Fibroblast of lung (primary cell): ENCODE results near the gene SUFU. TPM values are rescaled to one million over a fixed set of nuclear protein-coding genes. Genes with fewer than 3 reads are reported as not detected.

Experiments
- DNase-seq, 2 donors: peaks; one replicate each; pipeline versions ENCODE4 v3.0.0 to v3.0.0-alpha.2; 2010; ENCODE audit warnings: low read depth in 2 of 2
- H2AFZ ChIP-seq: 2 replicates; pipeline ENCODE4 v1.5.1; 2012; ENCODE audit warnings: low read length, control low read depth, inconsistent platforms
- H3K27ac ChIP-seq: 2 replicates; pipeline ENCODE4 v1.5.1; 2011; ENCODE audit warnings: low read length, control low read depth; ENCODE audit not compliant: insufficient read depth
- H3K27me3 ChIP-seq: 2 replicates; pipeline ENCODE4 v1.5.1; 2011; ENCODE audit warnings: mild to moderate bottlenecking, low read length; ENCODE audit not compliant: control insufficient read depth, insufficient read depth
- H3K36me3 ChIP-seq: 2 replicates; pipeline ENCODE4 v1.5.1; 2011; ENCODE audit warnings: low read length; ENCODE audit not compliant: control insufficient read depth, insufficient read depth
- H3K4me1 ChIP-seq: 2 replicates; pipeline ENCODE4 v1.5.1; 2011; ENCODE audit warnings: low read length; ENCODE audit not compliant: control insufficient read depth, insufficient read depth; ENCODE audit errors: extremely low read depth
- H3K4me2 ChIP-seq: 2 replicates; pipeline ENCODE4 v1.5.1; 2011; ENCODE audit warnings: low read length, control low read depth; ENCODE audit not compliant: insufficient read depth; ENCODE audit errors: extremely low read depth
- H3K4me3 ChIP-seq, 4 experiments: fragments of 200-600 bp in 1 of 4; sonication (generic) in 1 of 4; replicated peaks in 1 of 4; 2 replicates each; pipeline ENCODE4 v1.5.1; 2011 to 2016; ENCODE audit warnings: low read length in 4 of 4, low read depth in 3 of 4, mild to moderate bottlenecking in 3 of 4, control low read depth in 2 of 4, inconsistent platforms in 1 of 4, mixed read lengths in 1 of 4; ENCODE audit not compliant: insufficient read depth in 1 of 4; ENCODE audit errors: control extremely low read depth in 1 of 4
- H3K79me2 ChIP-seq: 2 replicates; pipeline ENCODE4 v1.5.1; 2012; ENCODE audit warnings: mild to moderate bottlenecking, low read length, inconsistent platforms; ENCODE audit not compliant: control insufficient read depth, insufficient read depth
- H3K9ac ChIP-seq: 2 replicates; pipeline ENCODE4 v1.5.1; 2011; ENCODE audit warnings: mild to moderate bottlenecking, low read length, control low read depth; ENCODE audit not compliant: insufficient read depth
- H3K9me3 ChIP-seq: 2 replicates; pipeline ENCODE4 v1.5.1; 2012; ENCODE audit warnings: low read depth, low read length; ENCODE audit not compliant: control insufficient read depth, insufficient read depth
- H4K20me1 ChIP-seq: 2 replicates; pipeline ENCODE4 v1.5.1; 2011; ENCODE audit warnings: low read length; ENCODE audit not compliant: control insufficient read depth, insufficient read depth; ENCODE audit errors: extremely low read depth
- EZH2 ChIP-seq: IDR thresholded peaks from 2 replicates; pipeline ENCODE4 v1.5.1; 2012; ENCODE audit warnings: low read length, control low read depth, mild to moderate bottlenecking; ENCODE audit errors: missing control alignments
- polyA plus RNA-seq, 2 donors: library from polyadenylated mRNA; depleted of rRNA in 1 of 2; stranded (reverse) in 1 of 2; unstranded in 1 of 2; fragments of >200 nt; gene quantifications; 2 replicates each; pipeline ENCODE4 v1.2.1, GENCODE V29; 2011 to 2012; ENCODE audit warnings: missing spikeins in 1 of 2
- total RNA-seq: library from RNA; depleted of rRNA; stranded (reverse); fragments of >200 nt; gene quantifications from 2 replicates; pipeline ENCODE4 v1.2.1, GENCODE V29; 2014
- TF ChIP-seq, protein P1 (sequence below), 2 donors: IDR thresholded peaks in 1 of 2; conservative IDR thresholded peaks in 1 of 2; 1 replicate in 1 of 2; 2 replicates in 1 of 2; pipeline ENCODE4 v1.5.1; 2011 to 2012; ENCODE audit warnings: low read length in 2 of 2, control low read depth in 1 of 2, inconsistent platforms in 1 of 2, low read depth in 1 of 2, mild to moderate bottlenecking in 1 of 2

The SUFU gene
- total and polyA plus RNA-seq, 2 donors (not counting 1 experiment from before 2014, with no cell fraction given) = 4.3 to 5.6 TPM

DNA sequence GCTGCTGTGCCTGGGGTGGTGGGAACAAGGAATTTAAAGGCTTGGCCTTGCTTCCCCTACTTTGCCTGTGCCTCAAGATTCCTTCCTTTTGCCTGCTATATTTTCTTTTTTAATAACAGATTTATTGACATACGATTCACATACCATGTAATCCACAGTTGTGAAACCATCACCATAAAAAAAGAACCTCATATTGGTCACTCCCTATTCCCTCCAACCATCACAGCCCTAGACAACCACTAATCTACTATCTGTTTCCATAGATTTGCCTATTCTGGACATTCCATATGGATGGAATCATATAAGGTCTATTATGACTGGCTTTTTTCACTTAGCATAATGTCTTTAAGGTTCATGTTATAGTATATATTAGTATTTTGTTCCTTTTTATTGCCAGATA, 81.3 kb downstream of the SUFU start:
- DNase-seq = no peak

GRCh38 chr10:102586858-102587257, 83.1 kb downstream of the SUFU start:
- Histone ChIP-seq H3K9ac (no peak overlapping the region), H3K9me3 (no peaks in the 10 kb centered on the region), H3K27me3 (no peaks in the 10 kb centered on the region), H3K36me3 (no peaks in the 10 kb centered on the region), H3K4me3 (no peak overlapping the region), H3K4me1 (no peaks in the 10 kb centered on the region), H3K79me2 (no peaks in the 10 kb centered on the region), H4K20me1 (no peaks in the 10 kb centered on the region), H3K4me2 (no peak overlapping the region), H2AFZ (no peak overlapping the region), H3K27ac (no peak overlapping the region)
- TF ChIP-seq, protein P1, sequence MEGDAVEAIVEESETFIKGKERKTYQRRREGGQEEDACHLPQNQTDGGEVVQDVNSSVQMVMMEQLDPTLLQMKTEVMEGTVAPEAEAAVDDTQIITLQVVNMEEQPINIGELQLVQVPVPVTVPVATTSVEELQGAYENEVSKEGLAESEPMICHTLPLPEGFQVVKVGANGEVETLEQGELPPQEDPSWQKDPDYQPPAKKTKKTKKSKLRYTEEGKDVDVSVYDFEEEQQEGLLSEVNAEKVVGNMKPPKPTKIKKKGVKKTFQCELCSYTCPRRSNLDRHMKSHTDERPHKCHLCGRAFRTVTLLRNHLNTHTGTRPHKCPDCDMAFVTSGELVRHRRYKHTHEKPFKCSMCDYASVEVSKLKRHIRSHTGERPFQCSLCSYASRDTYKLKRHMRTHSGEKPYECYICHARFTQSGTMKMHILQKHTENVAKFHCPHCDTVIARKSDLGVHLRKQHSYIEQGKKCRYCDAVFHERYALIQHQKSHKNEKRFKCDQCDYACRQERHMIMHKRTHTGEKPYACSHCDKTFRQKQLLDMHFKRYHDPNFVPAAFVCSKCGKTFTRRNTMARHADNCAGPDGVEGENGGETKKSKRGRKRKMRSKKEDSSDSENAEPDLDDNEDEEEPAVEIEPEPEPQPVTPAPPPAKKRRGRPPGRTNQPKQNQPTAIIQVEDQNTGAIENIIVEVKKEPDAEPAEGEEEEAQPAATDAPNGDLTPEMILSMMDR (conservative IDR thresholded peaks at IDR 0.05 in 1 of 2, IDR thresholded peaks at IDR 0.05 in 1 of 2; ENCODE audit: low read depth in 1 of 2, low read length in 2 of 2) = no peak
- TF ChIP-seq EZH2 = no peak
- no peak for DNase-seq

More for the DNA sequence above, 81.3 kb downstream of the SUFU start:
- TF ChIP-seq, protein P1 (conservative IDR thresholded peaks at IDR 0.05 in 1 of 2, IDR thresholded peaks at IDR 0.05 in 1 of 2; ENCODE audit: low read depth in 1 of 2, low read length in 2 of 2) = no peak
- no peak for TF ChIP-seq EZH2
- no peak overlapping the region for H3K4me3 ChIP-seq
- no peak overlapping the region for H3K4me2 ChIP-seq
- H4K20me1 ChIP-seq = no peaks in the 10 kb centered on the region
- H3K9me3 ChIP-seq = no peaks in the 10 kb centered on the region
- no peaks in the 10 kb centered on the region for H3K79me2 ChIP-seq
- no peaks in the 10 kb centered on the region for H3K27me3 ChIP-seq
- peaks cover 2% of the 10 kb centered on the region for H3K4me1 ChIP-seq
- no peaks in the 10 kb centered on the region for H3K36me3 ChIP-seq
- no peak overlapping the region for H3K27ac ChIP-seq
- no peak overlapping the region for H3K9ac ChIP-seq
- H2AFZ ChIP-seq = no peak overlapping the region

GRCh38 chr10:102588875-102589274, 85.1 kb downstream of the SUFU start:
- no peaks in the 10 kb centered on the region for H4K20me1 ChIP-seq
- H3K27ac ChIP-seq = no peak overlapping the region
- H3K79me2 ChIP-seq = no peaks in the 10 kb centered on the region
- H3K9me3 ChIP-seq = no peaks in the 10 kb centered on the region
- no peaks in the 10 kb centered on the region for H3K27me3 ChIP-seq
- DNase-seq = no peak
- TF ChIP-seq, protein P1 (conservative IDR thresholded peaks at IDR 0.05 in 1 of 2, IDR thresholded peaks at IDR 0.05 in 1 of 2; ENCODE audit: low read depth in 1 of 2, low read length in 2 of 2) = no peak
- TF ChIP-seq EZH2 = no peak
- H2AFZ ChIP-seq = no peak overlapping the region
- peaks cover 10% of the 10 kb centered on the region for H3K4me1 ChIP-seq
- no peak overlapping the region for H3K4me2 ChIP-seq
- no peak overlapping the region for H3K4me3 ChIP-seq
- no peak overlapping the region for H3K9ac ChIP-seq
- H3K36me3 ChIP-seq = no peaks in the 10 kb centered on the region
